Measurements from ENCODE around the gene FBXO42. TPM values are rescaled to one million over a fixed set of nuclear protein-coding genes. Genes with fewer than 3 reads are reported as not detected.

FBXO42 gene
- total RNA-seq, 6 experiments from 2014 or later = 7.9 to 14.1 (median 10.2) TPM

DNA sequence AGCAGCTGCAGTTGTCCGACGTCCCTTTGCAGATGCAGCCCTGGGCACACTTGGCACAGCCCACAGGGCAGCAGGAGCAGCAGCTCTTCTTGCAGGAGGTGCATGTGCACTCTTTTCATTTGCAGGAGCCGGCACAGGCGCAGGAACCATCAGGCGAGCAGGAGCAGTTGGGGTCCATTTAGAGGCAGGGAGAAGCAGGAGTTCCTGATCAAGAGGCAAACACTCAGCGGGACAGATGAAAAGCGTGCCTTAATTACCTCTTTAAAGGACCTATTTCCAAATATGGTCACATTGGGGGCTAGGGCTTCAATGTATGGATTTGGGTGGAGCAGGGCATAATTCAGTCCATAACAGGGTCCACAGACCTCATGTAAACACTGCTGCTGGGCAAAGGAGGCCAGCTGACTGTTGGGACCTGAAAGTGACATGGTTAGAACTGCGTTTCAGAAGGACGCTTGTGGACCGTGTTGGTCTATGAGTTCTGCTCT is 111.0 kb downstream of the FBXO42 start:
- ATAC-seq = no peak
- 78% methylated on average over 7 of the region's 10 CpGs for WGBS (ENCODE audit: insufficient coverage, low coverage, low lambda C conversion rate, missing lambda C conversion rate)
- TF ChIP-seq POLR2A (IDR thresholded peaks at IDR 0.05) = no peak
- TF ChIP-seq, protein P1, sequence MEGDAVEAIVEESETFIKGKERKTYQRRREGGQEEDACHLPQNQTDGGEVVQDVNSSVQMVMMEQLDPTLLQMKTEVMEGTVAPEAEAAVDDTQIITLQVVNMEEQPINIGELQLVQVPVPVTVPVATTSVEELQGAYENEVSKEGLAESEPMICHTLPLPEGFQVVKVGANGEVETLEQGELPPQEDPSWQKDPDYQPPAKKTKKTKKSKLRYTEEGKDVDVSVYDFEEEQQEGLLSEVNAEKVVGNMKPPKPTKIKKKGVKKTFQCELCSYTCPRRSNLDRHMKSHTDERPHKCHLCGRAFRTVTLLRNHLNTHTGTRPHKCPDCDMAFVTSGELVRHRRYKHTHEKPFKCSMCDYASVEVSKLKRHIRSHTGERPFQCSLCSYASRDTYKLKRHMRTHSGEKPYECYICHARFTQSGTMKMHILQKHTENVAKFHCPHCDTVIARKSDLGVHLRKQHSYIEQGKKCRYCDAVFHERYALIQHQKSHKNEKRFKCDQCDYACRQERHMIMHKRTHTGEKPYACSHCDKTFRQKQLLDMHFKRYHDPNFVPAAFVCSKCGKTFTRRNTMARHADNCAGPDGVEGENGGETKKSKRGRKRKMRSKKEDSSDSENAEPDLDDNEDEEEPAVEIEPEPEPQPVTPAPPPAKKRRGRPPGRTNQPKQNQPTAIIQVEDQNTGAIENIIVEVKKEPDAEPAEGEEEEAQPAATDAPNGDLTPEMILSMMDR (IDR thresholded peaks at IDR 0.05) = no peak
- no peak overlapping the region for H3K4me3 ChIP-seq
- DNase-seq = peak in 1 of 3 donors; percentile 20
- no peaks in the 10 kb centered on the region for H3K36me3 ChIP-seq
- H3K9me3 ChIP-seq = no peaks in the 10 kb centered on the region
- peaks cover 0 to 10% (median 4%) of the 10 kb centered on the region in 4 donors for H3K4me1 ChIP-seq
- intact Hi-C loops (cut with DNase I) = loop anchor here (5.0 to 10.0 kb wide), 2 partner anchors 34 to 166 kb away; partner anchors contain the start of gene FAM131C (in 1 of the 2)
- H3K27ac ChIP-seq = no peak overlapping the region
- no peaks in the 10 kb centered on the region for H3K27me3 ChIP-seq

DNA sequence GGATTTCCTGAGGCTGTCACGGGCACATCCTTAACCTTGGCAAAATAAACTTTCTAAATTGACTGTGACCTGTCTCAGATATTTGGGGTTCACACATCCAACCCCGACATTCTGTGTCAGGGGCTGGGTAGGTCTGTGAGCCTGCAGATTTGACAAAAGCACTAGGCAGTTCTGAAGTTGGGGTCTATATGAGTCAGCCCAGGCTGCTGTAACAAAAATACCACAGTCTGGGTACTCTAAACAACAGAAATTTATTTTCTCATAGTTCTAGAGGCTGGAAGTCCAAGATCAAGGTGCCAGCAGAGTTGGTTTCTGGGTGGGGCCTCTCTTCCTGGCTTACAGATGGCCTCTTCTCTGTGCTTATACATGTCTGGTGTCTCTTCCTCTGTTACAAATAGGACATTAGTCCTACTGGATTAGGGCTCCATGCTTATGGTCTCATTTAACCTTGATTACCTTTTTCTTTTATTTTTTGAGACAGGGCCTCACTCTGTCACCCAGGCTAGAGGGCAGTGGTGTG is 112.2 kb downstream of the FBXO42 start:
- peaks cover 0 to 14% (median 4%) of the 10 kb centered on the region in 4 donors for H3K4me1 ChIP-seq
- no peaks in the 10 kb centered on the region for H3K27me3 ChIP-seq
- no peak for ATAC-seq
- intact Hi-C loops (cut with DNase I) = loop anchor here (5.0 to 10.0 kb wide), 2 partner anchors 33 to 165 kb away; partner anchors contain the start of gene FAM131C (in 1 of the 2)
- 77% methylated on average over 2 of the region's 2 CpGs for WGBS (ENCODE audit: insufficient coverage, low coverage, low lambda C conversion rate, missing lambda C conversion rate)
- H3K27ac ChIP-seq = no peak overlapping the region
- TF ChIP-seq, protein P1 (IDR thresholded peaks at IDR 0.05) = no peak
- TF ChIP-seq POLR2A (IDR thresholded peaks at IDR 0.05) = no peak
- no peaks in the 10 kb centered on the region for H3K36me3 ChIP-seq
- H3K9me3 ChIP-seq = no peaks in the 10 kb centered on the region
- no peak overlapping the region for H3K4me3 ChIP-seq
- DNase-seq = no peak

DNA sequence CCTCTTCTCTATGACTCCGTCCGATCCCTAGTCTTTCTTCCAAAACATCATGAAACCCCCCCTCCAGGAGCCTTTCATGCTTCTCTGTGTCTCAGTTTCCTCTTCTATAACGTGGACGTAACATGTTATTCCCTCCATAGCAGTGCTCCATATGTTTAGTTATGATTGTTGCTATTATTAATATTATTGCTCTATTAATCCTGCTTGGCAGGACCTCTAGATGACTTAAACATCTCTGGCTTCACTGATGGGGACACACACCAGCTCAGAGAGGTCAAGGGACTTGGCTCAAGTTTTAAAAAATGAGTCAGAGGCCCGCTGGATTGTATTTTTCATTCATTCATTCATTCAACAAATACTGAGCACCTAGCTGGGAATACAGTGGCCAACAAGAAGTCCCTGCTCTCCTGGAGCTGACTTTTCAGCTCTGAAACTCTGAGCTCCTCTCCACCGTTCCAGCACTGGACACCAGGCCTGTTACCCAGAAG is 114.9 kb downstream of the FBXO42 start:
- TF ChIP-seq POLR2A (IDR thresholded peaks at IDR 0.05) = no peak
- TF ChIP-seq, protein P1 (IDR thresholded peaks at IDR 0.05) = no peak
- Histone ChIP-seq H3K4me3 (peak overlapping the region; percentile 52 to 78 (median 78)), H3K36me3 (no peaks in the 10 kb centered on the region), H3K4me1 (peaks cover 0 to 14% (median 4%) of the 10 kb centered on the region in 4 donors), H3K27me3 (no peaks in the 10 kb centered on the region), H3K27ac (peak overlapping the region in 2 of 3 donors; percentile 60 to 62), H3K9me3 (no peaks in the 10 kb centered on the region)
- ATAC-seq = peak in 1 of 4 donors; percentile 9
- intact Hi-C loops (cut with DNase I) = no loop called here
- 25% methylated on average over 6 of the region's 6 CpGs for whole genome bisulfite sequencing (ENCODE audit: insufficient coverage, low coverage, low lambda C conversion rate, missing lambda C conversion rate)
- no peak for DNase-seq

DNA sequence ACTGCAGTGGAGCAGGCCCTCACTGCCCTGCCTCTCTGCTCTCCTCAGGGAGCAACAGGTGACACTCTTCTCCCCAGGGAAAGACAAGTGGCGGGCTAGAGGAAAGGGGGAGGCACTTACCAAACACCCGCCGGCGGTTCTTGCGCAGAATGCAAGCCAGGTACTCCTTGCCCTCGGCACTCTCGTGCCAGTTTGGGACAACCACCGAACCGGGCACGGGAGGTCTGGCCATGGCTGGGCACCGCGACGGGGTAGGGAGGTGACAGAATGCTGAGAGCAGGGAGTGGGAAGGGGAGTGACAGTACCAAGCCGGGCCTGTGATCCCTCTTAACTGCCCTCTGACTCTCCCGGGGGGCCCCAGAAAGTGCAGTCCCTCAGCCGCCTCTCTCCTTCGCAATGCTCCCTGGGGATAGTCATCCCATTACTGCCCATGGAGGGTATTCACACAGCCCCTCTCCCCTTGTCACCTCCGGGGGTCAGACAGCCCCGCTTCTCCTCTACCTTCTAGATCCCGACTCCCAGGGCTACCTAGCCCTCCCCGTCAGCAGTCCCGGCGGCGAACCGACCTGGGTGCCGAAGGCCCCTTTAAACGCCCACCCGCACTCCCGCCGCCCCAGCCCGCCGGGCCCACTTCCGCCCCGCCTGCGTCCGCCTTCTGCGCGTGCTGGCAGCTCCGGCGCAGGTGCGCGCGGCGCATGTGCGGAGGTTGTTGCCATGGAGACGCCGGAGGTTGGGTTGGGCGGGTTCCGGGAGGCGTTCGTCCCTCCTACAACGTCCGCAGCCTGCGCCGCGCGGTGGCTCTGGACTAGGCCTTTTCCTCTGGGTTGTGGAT is 115.6 kb downstream of the FBXO42 start, which contains the start of gene CPLANE2:
Gene CPLANE2, minus strand, starts transcription at position 673 of the 832 bp plus-strand sequence. Its CDS starts 441 bp downstream, at position 232.
- Histone ChIP-seq H3K4me1 (peaks cover 0 to 14% (median 4%) of the 10 kb centered on the region in 4 donors), H3K27ac (peak within 1 kb of the TSS; percentile 55 to 62 (median 60)), H3K4me3 (peak within 1 kb of the TSS; percentile 52 to 78 (median 78)), H3K36me3 (no peaks in the 10 kb centered on the region), H3K9me3 (no peaks in the 10 kb centered on the region), H3K27me3 (no peaks in the 10 kb centered on the region)
- ATAC-seq = peak; percentile 92 to 97 (median 95)
- peak; percentile 96 to 97 (median 97) for DNase-seq
- TF ChIP-seq, protein P1 (IDR thresholded peaks at IDR 0.05) = peak in 1 of 4 donors; percentile 1
- TF ChIP-seq POLR2A (IDR thresholded peaks at IDR 0.05) = no peak
- intact Hi-C loops (cut with DNase I) = no loop called here
- WGBS (ENCODE audit: insufficient coverage, low coverage, low lambda C conversion rate, missing lambda C conversion rate) = 2% methylated on average over 17 of the region's 57 CpGs

Data from right lobe of liver (tissue), 6 donors.